NCI-H187 treated with DMSO at 0.1 percent for 48 hours (cell line): ENCODE results near the gene RELN.

Source experiments
- DNase-seq: peaks from one replicate; lab custom pipeline; 2025; lab: John Stamatoyannopoulos, UW

Gene RELN

DNA sequence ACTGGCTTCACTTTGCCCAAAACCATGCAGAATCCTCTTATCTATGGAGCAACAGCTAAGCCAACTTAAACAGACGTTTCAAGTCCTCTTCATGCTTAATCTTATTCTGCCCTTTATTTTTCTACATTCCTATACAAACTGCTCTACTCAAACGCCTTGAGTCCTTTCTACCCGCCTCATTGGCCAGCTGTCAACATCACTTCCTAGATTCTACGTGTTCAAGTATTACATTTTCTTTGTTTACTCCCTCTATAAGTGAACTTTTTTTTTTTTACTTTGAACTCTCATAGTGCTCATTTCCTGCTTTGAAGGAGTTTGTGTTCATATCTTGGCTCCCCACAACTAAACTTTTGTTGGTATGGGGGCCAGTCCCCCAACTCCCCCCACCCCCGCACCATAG is 514.5 kb downstream of the RELN start:
- no peak for DNase-seq

DNA sequence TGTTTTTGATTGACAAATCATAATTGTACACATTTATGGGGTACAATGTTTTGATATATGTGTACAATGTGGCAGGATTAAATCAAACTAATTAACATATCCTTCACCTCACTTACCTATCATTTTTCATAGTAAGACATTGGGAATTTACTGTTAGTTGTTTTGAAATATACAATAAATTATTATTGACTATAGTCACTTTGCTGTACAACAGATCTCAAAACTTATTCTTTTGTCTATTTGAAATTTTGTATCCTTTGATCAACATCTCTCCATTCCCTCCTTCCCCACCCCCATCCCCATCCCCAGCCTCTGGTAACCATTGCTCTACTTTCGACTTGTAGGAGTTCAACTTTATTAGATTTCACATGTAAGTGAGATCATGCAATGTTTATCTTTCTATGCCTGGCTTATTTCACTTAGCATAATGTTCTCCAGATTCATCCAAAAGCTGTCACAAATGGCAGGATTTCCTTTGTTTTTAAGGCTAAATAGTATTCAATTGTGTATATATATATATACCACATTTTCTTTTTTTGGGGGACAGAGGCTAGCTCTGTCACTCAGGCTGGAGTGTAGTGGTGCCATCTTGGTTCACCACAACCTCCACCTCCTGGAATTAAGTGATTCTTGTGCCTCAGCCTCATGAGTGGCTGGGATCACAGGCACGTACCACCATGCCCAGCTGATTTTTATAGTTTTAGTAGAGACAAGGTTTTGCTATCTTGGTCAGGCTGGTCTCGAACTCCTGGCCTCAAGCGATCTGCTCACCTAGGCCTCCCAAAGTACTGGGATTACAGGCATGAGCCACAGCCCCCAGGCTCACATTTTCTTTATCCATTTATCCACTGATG is 520.1 kb downstream of the RELN start:
- DNase-seq, result no peak

- no peak for DNase-seq
Measured at GRCh38 chr7:103466814-103467213, 522.6 kb downstream of the RELN start.

DNA sequence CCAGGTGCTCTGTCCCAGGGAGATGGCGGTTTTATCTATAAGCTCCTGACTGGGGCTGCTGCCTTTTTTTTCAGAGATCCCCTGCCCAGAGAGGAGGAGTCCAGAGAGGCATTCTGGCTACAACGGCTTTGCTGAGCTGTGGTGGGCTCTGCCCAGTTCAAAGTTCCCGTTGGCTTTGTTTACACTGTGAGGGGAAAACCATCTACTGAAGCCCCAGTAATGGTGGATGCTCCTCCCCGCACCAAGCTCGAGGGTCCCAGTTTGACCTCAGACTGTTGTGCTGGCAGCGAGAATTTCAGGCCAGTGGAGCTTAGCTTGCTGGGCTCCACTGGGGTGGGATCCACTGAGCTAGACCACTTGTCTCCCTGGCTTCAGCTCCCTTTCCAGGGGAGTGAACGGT is 527.1 kb downstream of the RELN start:
- no peak for DNase-seq

- DNase-seq, result no peak
Measured at GRCh38 chr7:103447073-103447960, 542.1 kb downstream of the RELN start.

DNA sequence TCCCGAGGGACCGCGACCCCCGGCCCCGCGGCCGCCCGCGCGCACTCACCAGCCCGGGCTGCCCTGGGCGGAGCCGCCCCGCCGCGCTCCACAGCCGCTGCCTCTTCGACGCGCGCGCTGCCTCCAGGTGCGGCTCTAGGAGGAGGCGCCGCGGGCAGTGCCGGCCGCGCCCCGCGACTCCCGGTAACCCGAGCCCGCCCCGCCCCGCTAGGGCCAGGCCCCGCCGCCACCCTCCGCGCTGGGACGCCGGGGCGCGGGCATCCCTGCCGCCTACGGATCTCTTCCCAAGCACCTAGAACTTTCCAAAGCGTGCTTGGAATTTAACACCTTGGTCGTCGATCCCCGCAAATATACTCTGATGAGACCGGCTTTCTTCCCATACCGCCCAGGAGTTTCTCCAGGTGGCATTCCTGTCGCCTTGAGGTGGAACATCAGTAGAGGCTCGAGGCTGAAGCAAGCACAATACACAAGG is 543.4 kb downstream of the RELN start, which contains the start of gene SLC26A5:
Gene SLC26A5, minus strand, starts transcription at position 159 of the 472 bp plus-strand sequence. CDS start 24,693 bp downstream, outside the sequence.
- no peak for DNase-seq

GRCh38 chr7:103445228-103446048 is 544.0 kb downstream of the RELN start:
- DNase-seq, result no peak

- DNase-seq, result no peak
Measured at GRCh38 chr7:103439661-103440060, 549.8 kb downstream of the RELN start.

DNA sequence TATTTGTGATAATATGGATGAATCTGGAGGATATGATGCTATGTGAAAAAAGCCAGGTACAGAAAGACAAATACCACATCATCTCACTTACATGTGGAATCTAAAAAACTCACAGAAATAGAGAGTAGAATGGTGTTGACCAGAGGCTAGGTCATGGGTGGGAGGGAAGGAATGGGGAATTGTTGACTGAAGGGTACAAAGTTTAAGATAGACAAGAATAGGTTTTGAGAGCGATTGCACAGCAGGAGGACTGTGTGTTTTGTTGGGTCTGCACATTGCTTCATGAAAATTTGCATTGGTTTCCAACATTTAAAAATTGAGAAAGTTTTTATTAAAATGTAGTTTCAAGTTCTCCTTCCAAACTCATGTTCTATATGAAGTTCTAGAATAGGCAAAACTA is 551.8 kb downstream of the RELN start:
- no peak for DNase-seq

GRCh38 chr7:103432712-103433111 is 556.7 kb downstream of the RELN start:
- DNase-seq, result no peak

DNA sequence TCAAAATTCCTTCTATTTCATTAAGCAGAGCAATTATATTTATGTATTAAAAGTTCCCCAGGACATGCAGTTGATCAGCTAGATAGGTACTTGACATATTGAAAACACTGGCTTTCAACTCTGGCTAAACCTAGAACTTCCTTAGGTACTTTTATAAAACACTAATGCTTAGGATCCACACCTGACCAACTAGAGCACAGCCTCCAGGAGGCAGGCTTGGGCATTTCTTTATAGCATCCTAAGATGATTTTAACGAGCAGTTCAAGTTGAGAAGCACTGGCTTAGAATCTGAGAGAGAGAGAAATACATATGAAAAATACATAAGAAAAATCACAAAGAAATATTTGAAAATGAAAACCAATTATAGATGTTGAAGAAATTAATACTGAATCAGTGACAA is 564.3 kb downstream of the RELN start:
- DNase-seq, result no peak

- no peak for DNase-seq
Measured at GRCh38 chr7:103423467-103424179, 565.8 kb downstream of the RELN start.
